OCI-LY3 (cell line): Measurements from ENCODE around the gene PCDHGB6.

Source experiments
- H2AFZ ChIP-seq: fragments of 200-600, 300-600 bp; shearing (Covaris generic); 2 replicates; pipeline ENCODE4 v1.6.0; 2014; ENCODE audit warnings: antibody characterized with exemption, low read depth, low read length
- H3K27ac ChIP-seq: fragments of 200-600, 300-600 bp; sonication (generic); 2 replicates; pipeline ENCODE4 v1.5.1; 2014; ENCODE audit warnings: mild to moderate bottlenecking, low read length, moderate library complexity, mixed read lengths
- H3K27me3 ChIP-seq: fragments of 200-600, 300-600 bp; sonication (generic); 2 replicates; pipeline ENCODE4 v1.6.1; 2014; ENCODE audit warnings: low read depth, low read length, mixed read lengths
- H3K36me3 ChIP-seq: fragments of 200-600, 300-600 bp; sonication (generic); replicated peaks from 2 replicates; pipeline ENCODE3; 2014; ENCODE audit warnings: low read depth, low read length, mixed read lengths
- H3K4me1 ChIP-seq: fragments of 300-600, 200-600 bp; sonication (generic); 2 replicates; pipeline ENCODE4 v1.6.1; 2014; ENCODE audit warnings: low read length, mixed read lengths
- H3K4me2 ChIP-seq: fragments of 200-600, 300-600 bp; sonication (generic); 2 replicates; pipeline ENCODE4 v1.6.1; 2014; ENCODE audit warnings: low read length, mixed read lengths
- H3K4me3 ChIP-seq: fragments of 300-600, 200-600 bp; sonication (generic); 2 replicates; pipeline ENCODE4 v1.5.1; 2014; ENCODE audit warnings: antibody characterized with exemption, mild to moderate bottlenecking, low read length, moderate library complexity
- H3K79me2 ChIP-seq: fragments of 300-600, 200-600 bp; shearing (Covaris generic); 2 replicates; pipeline ENCODE4 v1.6.1; 2014; ENCODE audit warnings: mild to moderate bottlenecking, low read length, mixed read lengths
- H3K9ac ChIP-seq: fragments of 300-600, 200-600 bp; shearing (Covaris generic); 2 replicates; pipeline ENCODE4 v1.6.0; 2014; ENCODE audit warnings: mild to moderate bottlenecking, low read length, moderate library complexity
- H3K9me3 ChIP-seq: fragments of 200-600, 300-600 bp; shearing (Covaris generic); 2 replicates; pipeline ENCODE4 v1.6.1; 2014; ENCODE audit warnings: low read length, mixed read lengths; ENCODE audit not compliant: insufficient read depth
- H4K20me1 ChIP-seq: fragments of 200-600, 300-600 bp; sonication (generic); 2 replicates; pipeline ENCODE4 v1.6.1; 2016; ENCODE audit warnings: low read length, mixed read lengths; ENCODE audit not compliant: insufficient read depth
- CTCF ChIP-seq: fragments of 200-600, 300-600 bp; sonication (generic); IDR thresholded peaks from 2 replicates; pipeline ENCODE4 v1.5.1; 2014; ENCODE audit warnings: antibody characterized with exemption, low read length, low read depth
- EZH2phosphoT487 ChIP-seq: fragments of 200-600 bp; shearing (Covaris generic); IDR thresholded peaks from 2 replicates; pipeline ENCODE4 v1.6.1; 2018; ENCODE audit warnings: antibody characterized with exemption, mixed run types, low read depth

PCDHGB6 gene

GRCh38 chr5:141434006-141434405 lies 26.2 kb downstream of the PCDHGB6 start:
- no peaks in the 10 kb centered on the region for H3K4me1 ChIP-seq
- no peaks in the 10 kb centered on the region for H3K9me3 ChIP-seq
- no peak overlapping the region for H3K4me2 ChIP-seq

GRCh38 chr5:141437221-141437620 lies 29.4 kb downstream of the PCDHGB6 start:
- Histone ChIP-seq H3K27ac (no peak overlapping the region), H3K36me3 (no peaks in the 10 kb centered on the region), H2AFZ (no peak overlapping the region), H4K20me1 (no peaks in the 10 kb centered on the region), H3K4me3 (no peak overlapping the region), H3K9ac (no peak overlapping the region), H3K79me2 (no peaks in the 10 kb centered on the region), H3K27me3 (peaks cover 5% of the 10 kb centered on the region; the same call in 1 of the 2 replicates), H3K4me2 (no peak overlapping the region), H3K4me1 (no peaks in the 10 kb centered on the region), H3K9me3 (no peaks in the 10 kb centered on the region)
- TF ChIP-seq EZH2phosphoT487: no peak
- no peak for TF ChIP-seq CTCF

More at GRCh38 chr5:141434006-141434405, 26.2 kb downstream of the PCDHGB6 start:
- no peak overlapping the region for H2AFZ ChIP-seq
- peaks cover 5% of the 10 kb centered on the region; the same call in 1 of the 2 replicates for H3K27me3 ChIP-seq
- H3K36me3 ChIP-seq: no peaks in the 10 kb centered on the region
- no peak for TF ChIP-seq EZH2phosphoT487
- no peak for TF ChIP-seq CTCF
- H3K27ac ChIP-seq: no peak overlapping the region
- no peak overlapping the region for H3K9ac ChIP-seq
- no peaks in the 10 kb centered on the region for H4K20me1 ChIP-seq
- H3K4me3 ChIP-seq: no peak overlapping the region
- no peaks in the 10 kb centered on the region for H3K79me2 ChIP-seq

- Histone ChIP-seq H4K20me1 (no peaks in the 10 kb centered on the region), H3K4me2 (no peak overlapping the region), H3K9ac (no peak overlapping the region), H2AFZ (no peak overlapping the region), H3K4me1 (no peaks in the 10 kb centered on the region), H3K36me3 (no peaks in the 10 kb centered on the region), H3K4me3 (no peak overlapping the region), H3K79me2 (no peaks in the 10 kb centered on the region), H3K27me3 (peaks cover 5% of the 10 kb centered on the region; the same call in 1 of the 2 replicates), H3K27ac (no peak overlapping the region), H3K9me3 (no peaks in the 10 kb centered on the region)
- TF ChIP-seq CTCF (no peak), EZH2phosphoT487 (no peak)
Measured at GRCh38 chr5:141439411-141440141, 31.8 kb downstream of the PCDHGB6 start.

GRCh38 chr5:141440341-141440740 lies 32.5 kb downstream of the PCDHGB6 start:
- Histone ChIP-seq H3K27me3 (peaks cover 5% of the 10 kb centered on the region; the same call in 1 of the 2 replicates), H3K9ac (no peak overlapping the region), H3K27ac (no peak overlapping the region), H3K36me3 (no peaks in the 10 kb centered on the region), H3K9me3 (no peaks in the 10 kb centered on the region), H3K4me1 (no peaks in the 10 kb centered on the region), H3K4me3 (no peak overlapping the region), H2AFZ (no peak overlapping the region), H3K79me2 (no peaks in the 10 kb centered on the region), H4K20me1 (no peaks in the 10 kb centered on the region), H3K4me2 (no peak overlapping the region)
- TF ChIP-seq CTCF (no peak), EZH2phosphoT487 (no peak)
